GM19463 (cell line): ENCODE measurements around the gene PSAPL1.

ENCODE experiments used
- ATAC-seq: cut with Tn5 transposase; IDR thresholded peaks from one replicate; pipeline ENCODE4 v1.9.1; 2021; ENCODE audit warnings: mild to moderate bottlenecking, moderate library complexity; ENCODE audit not compliant: unreplicated experiment

Gene PSAPL1, protein sequence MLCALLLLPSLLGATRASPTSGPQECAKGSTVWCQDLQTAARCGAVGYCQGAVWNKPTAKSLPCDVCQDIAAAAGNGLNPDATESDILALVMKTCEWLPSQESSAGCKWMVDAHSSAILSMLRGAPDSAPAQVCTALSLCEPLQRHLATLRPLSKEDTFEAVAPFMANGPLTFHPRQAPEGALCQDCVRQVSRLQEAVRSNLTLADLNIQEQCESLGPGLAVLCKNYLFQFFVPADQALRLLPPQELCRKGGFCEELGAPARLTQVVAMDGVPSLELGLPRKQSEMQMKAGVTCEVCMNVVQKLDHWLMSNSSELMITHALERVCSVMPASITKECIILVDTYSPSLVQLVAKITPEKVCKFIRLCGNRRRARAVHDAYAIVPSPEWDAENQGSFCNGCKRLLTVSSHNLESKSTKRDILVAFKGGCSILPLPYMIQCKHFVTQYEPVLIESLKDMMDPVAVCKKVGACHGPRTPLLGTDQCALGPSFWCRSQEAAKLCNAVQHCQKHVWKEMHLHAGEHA

GRCh38 chr4:7434766-7435150, at the start of gene PSAPL1:
TSS of gene PSAPL1 (minus strand) at chr4:7434930. CDS start at chr4:7434879, 51 bp downstream.
- ATAC-seq, result no peak

GRCh38 chr4:7481227-7481626, 46.5 kb upstream of the PSAPL1 start:
- ATAC-seq, result no peak

DNA sequence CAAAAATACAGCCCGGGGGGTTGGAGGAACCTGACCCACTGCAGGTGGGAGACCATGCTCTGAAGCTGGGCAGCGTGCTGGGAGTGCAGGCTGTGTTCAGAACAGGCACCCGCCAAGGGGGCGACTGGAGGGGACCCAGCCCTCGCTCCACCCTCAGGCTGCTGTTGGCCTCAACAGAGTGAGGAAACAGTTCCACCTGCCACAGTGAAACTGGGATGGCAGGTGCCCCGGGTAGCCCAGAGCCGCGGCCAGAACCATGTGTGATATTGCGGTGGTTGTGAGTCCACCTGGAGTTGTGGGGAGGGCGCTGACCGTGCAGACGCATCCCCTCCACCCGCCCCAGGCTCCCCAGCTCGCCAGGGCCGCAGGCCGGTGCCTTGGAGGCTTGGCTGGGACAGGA, 45.7 kb upstream of the PSAPL1 start:
- ATAC-seq, result no peak

- no peak for ATAC-seq
These were observed 43.9 kb upstream of the PSAPL1 start for GRCh38 chr4:7478665-7479064.

GRCh38 chr4:7477695-7478094, 43.0 kb upstream of the PSAPL1 start:
- ATAC-seq, result no peak

GRCh38 chr4:7476820-7477219, 42.1 kb upstream of the PSAPL1 start:
- ATAC-seq, result no peak

DNA sequence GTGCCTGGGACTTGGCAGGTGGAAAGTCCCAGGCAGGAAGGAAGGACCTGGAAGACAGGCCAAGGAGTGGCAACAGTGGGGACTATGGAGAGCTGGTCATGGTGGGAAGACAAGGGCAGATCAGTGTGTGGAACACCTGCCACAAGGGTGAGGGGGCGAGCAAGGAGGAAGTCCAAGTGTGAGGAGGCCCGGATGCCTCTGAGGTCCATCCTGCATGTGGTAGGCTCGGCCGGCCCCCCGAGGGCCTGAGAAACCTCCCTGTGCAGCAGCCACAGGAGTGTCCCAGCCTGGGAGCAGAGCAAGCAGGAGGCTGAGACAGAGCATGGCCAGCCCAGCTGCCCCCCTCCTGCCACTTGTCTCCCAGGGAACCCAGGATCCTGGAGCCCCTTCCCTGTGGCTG, 40.5 kb upstream of the PSAPL1 start:
- ATAC-seq, result no peak

DNA sequence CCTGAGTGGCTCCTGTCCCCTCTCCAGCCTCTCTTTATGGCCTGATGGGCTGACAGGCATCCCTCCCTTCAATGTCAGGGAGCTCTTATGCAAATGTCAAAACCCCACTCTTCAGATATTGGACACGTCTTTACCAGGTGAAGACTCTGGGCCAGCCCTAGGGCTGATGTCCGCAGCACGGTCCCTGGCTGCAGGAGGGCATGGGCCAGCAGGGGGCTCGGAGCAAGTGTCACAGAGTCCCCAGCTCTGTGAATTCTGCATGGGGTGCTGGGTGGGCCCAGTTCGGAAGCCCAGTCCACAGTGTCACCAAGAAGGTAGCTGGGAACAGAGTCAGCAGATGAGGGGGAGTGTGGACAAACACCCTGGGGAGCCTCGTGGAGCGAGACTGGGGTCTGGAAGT, 39.6 kb upstream of the PSAPL1 start:
- no peak for ATAC-seq

DNA sequence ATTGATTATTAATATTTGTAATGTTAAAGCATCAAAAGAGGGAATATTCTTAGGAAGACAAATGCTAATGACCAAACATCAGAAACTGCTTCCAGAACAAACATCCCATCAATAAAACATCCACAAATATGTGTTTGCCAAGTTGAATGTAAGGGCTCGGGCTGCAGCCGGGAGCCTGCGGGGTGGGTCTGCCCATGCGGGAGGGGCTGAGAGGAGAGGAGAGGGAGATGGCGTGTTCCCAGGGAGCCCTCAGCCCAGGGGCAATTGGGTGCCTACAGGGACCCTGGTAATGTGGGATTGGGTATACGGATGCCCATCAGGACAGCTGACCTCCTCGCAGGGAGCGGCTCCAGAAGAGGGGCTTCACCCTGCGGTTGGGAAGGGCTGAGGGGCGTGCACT, 38.4 kb upstream of the PSAPL1 start:
- ATAC-seq, result no peak

DNA sequence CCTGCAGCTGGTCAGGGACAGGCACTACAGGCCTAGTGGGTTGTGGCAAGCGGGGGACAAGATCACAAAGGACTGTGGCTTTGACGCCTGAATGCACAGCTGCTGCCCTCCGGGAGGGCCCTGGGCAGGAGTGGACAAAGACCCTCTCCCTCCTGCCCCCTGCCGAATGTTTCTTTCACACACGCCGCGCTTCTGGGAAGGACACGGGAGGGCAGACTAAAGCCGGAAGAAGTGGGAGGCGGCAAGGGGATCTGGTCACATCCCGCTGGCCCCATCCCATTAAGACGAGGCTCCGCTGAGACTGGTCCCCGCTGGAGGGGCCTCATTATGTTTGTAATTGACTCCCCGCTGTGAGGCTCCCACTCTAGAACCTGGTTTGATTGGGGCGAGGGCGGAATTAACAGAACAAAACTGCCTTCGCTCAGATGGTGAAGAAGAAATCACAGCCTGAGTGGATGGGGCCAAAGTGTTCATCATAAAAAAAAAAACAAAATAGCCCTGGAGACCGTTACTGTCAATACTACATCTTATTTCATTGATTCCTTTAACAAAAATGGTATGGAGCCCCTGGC, 37.8 kb upstream of the PSAPL1 start:
- no peak for ATAC-seq

GRCh38 chr4:7470522-7471128, 35.9 kb upstream of the PSAPL1 start:
- ATAC-seq, result no peak

DNA sequence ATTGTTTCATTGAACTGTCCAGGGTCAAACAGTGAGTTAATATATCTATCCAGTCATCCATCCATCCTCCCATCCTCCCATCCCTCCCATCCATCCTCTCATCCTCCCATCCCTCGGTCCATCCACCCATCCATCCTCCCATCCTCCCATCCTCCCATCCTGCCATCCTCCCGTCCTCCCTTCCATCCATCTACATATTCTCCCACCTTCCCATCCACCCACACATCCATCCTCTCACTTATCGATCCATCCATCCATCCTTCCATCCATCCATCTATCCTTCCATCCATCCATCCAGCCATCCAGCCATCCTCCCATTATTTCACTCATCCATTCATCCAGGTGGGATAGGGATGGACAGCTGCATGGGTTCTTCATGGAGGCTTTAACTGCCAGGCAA, 35.4 kb upstream of the PSAPL1 start:
- no peak for ATAC-seq

GRCh38 chr4:7469023-7469422, 34.3 kb upstream of the PSAPL1 start:
- ATAC-seq, result no peak

DNA sequence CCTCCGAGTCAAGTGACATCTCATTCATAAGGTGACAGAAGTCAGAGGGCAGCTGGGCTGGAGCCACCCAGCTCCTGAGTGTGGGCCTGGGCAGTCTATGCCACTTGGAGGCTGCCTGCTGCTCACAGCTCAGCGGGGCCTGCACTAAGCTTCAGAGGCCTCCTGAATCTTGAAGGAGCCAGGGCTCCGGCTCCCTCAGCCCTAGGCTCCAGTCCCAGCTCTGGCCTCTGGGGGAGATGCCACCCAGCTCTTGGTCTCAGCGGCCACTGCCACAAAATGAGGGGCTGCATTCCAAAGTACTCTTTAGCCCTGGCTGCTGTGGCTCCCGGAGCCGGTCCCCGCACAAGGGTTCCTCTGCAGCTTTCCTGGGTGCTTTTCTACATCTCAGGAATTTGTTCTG, 32.7 kb upstream of the PSAPL1 start:
- no peak for ATAC-seq

DNA sequence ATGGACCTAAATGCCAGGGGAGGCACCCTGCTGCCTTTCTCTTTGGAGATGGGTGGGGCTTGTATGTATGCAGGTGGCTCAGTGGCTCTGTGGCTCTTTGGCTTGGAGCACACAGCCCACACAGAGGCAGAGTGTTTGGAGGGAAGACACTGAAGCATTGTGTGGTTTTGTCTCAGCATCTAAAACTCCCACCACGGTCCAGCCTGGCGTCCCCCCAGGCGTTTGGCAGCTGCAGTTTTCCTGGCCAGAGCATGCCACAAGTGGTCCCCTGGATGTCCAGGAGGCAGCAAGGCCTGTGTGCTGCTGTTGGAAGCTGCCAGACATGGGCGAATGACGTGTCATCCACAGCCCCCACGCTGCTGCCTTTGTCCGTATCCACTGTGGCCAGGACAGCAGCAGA, 32.2 kb upstream of the PSAPL1 start:
- no peak for ATAC-seq

DNA sequence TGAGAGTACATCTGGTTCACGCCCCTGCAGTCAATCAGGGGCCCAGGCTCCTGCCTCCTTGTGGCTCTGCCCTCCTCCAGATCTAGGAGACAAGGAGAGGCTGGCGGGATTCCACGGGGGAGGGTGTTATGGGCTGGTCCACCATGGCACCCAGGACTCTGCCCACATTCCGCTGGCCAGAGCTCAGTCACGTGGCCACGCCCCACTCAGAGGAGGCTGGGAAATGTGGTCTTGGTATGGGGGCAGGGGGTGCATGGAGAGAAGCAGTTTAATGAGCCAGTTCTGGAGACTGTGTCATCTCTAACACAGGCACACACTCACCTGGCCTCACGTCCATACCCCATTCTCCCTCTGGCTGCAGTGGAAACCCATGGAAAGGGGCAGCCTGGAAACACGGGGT, 31.5 kb upstream of the PSAPL1 start:
- no peak for ATAC-seq

DNA sequence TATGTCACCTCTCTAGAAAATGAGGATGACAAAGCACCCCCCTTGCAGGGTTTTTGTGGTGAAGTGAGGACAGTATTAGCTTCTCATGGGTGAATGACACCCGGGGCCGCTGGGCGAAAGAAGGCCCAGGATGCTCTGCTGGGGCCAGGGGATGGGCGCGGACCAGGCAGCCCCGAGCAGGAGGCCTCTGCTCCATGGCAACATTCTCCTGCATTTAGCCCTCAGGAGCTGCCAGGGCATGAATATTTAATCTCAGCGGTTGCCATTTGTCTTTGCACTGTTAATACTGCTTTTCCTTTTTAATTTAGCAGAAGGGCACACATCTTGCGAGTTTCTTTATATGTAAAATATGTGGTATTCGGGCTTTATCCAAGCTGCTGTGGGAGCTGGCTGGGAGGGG, 30.3 kb upstream of the PSAPL1 start:
- no peak for ATAC-seq

DNA sequence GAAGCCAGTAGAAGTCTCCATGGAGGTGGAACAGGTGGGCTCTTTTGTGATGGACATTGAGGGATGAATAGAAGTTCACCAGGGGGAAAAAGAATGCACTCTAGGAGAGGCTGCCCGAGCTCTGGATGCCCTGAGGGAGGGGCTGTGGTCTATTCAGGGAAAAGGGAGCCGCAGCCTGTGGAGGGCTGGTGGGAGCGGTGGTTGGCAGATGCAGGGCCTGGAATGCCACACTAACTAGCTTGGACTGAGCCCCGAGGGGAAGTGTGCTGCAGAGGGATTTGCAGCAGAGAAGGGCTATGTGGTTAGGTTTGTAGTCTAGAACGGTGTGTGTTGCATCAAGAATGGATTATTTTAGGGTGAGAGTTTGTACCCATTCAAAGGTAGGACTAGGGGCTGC, 29.5 kb upstream of the PSAPL1 start:
- ATAC-seq, result no peak

GRCh38 chr4:7463566-7464258, 29.0 kb upstream of the PSAPL1 start:
- ATAC-seq, result no peak

DNA sequence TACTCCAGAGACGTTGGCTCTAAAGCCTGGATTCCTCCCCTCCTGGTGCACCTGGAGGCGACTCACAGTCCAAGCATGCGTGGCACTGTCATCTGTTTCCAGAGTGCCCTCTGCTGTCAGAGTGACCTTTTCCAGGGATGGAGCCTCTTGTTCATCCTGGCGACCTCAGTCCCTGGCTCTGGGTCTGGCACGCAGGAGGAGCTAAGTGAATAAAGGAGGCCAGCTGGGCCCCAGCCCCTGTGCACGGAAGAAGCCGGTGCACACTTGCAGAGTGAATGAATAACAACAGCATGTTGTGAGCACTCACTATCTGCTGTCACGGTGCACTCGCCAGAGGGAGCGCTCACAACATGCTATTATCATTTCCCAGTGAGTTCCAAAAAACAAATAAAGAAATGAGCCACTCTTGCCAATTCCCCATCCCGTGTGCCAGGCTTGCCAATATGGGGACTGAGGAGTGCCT, 27.8 kb upstream of the PSAPL1 start:
- ATAC-seq, result no peak

DNA sequence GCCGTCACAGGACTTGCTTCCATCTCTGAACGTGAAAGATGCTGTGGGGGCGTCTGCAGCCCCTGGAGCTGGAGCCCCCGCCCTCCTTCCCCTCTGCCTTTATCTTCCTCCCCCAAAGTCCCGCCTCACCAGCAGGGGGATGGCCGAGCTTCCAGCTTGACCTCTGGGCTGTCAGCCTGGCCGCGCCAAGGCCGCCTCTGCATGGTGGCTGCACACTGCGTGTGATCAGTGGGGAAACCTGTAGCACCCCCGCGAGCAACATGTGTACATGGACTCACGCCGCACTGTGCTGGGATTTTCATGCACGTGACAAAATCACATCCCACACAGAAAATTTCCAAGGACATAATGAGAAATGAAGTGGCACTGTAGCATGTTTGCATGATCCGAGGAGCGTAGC, 26.5 kb upstream of the PSAPL1 start:
- no peak for ATAC-seq
